SK-N-MC (cell line): ENCODE data around the gene ZIK1.

Experiments used
- EZH2 ChIP-seq: fragments of 200-600 bp; sonication (generic); IDR thresholded peaks from one replicate; pipeline ENCODE4 v1.6.1; 2017; ENCODE audit warnings: antibody characterized with exemption
- POLR2AphosphoS5 ChIP-seq: IDR thresholded peaks from 2 replicates; pipeline ENCODE4 v1.6.1; 2012; ENCODE audit warnings: mild to moderate bottlenecking, low read depth, low read length, borderline replicate concordance

DNA sequence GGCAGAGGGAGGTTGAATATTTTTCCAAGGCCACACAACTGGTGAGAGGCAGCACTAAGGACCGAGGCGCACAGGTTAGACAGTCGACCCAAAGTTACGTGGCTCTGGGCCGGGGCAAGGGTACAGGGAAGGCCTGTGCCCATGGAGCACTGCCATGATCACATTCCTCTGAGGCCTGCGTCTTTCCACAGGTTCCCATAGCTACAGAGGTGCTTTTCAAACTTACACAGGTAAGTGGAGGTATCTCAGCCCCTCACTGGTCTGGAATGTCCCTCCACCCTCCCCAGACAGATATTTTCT, 49.8 kb downstream of the ZIK1 start:
- TF ChIP-seq EZH2, result no peak
- no peak for TF ChIP-seq POLR2AphosphoS5
